ENCODE measurements around the gene AK2. TPM values are rescaled to one million over a fixed set of nuclear protein-coding genes. Genes with fewer than 3 reads are reported as not detected.
"Not testable (repeated sequence)": the region's sequence is repeated elsewhere in the genome, so short reads cannot be mapped to it uniquely, and the experiment has no call there.

Gene AK2
- total RNA-seq, 1 donor from 2014 or later, result 74.6 TPM

DNA sequence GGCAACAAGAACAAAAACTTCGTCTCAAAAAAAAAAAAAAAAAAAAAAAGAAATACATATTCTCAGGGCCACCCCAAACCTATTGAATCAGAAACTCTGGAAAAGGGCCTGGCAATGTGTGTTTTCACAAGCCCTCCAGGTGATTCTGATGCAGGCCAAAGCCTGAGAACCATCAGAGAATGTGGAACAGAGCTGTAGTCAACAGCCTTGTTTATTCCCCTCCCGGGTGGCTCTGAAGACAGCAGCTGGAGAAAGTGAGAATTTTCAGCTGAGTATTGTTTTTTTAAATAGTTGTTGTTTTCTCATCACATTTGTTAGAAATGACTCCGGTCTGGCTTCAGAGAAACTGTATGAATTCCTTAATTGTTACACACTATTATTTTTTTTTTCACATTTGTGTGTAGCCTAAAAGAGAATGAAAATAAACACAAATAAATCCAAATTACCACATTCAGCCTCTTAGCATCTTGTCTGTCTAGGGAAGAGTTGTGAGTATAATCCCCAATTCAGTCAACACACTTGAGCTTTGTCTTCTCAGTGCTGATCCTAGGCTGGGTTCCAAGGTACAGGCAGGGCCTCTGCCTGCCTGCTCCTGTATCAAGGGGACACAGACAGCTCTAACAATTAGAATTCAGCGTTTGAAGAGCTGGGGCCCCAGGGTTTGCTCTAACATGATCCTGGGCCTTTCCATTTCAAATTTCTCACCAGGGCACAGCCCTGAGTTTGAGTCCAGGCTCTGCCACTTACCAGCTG, 37.7 kb upstream of the AK2 start:
- Mint-ChIP-seq H3K4me3 (ENCODE audit: unreplicated experiment) (no peak overlapping the region), H3K36me3 (ENCODE audit: low read depth, unreplicated experiment) (peaks cover 5% of the 10 kb centered on the region)

DNA sequence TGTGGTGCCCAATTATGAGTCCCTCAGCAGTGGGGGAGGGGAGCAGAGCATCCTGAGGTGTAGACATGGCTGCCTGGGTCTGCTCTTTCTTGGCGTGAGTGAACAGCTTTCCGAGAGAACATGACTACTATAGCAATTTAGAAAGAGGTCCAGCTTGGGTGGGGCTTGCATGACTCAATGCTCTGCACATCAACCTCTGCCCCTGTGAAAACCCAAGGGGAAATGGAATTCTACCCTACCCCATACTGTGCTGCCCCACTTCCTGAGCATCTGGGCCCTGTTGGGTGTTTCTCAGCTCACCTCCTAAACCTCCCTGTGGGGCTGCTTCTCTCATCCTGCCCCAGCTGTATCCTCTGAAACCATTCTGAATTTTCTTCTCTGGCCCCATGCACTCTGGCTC, 36.0 kb upstream of the AK2 start:
- no peaks in the 10 kb centered on the region for H3K4me1 Mint-ChIP-seq (ENCODE audit: unreplicated experiment)
- H3K27ac Mint-ChIP-seq (ENCODE audit: unreplicated experiment), result no peak overlapping the region
- no peaks in the 10 kb centered on the region for H3K9me3 Mint-ChIP-seq (ENCODE audit: unreplicated experiment)
- TF ChIP-seq, protein P1, sequence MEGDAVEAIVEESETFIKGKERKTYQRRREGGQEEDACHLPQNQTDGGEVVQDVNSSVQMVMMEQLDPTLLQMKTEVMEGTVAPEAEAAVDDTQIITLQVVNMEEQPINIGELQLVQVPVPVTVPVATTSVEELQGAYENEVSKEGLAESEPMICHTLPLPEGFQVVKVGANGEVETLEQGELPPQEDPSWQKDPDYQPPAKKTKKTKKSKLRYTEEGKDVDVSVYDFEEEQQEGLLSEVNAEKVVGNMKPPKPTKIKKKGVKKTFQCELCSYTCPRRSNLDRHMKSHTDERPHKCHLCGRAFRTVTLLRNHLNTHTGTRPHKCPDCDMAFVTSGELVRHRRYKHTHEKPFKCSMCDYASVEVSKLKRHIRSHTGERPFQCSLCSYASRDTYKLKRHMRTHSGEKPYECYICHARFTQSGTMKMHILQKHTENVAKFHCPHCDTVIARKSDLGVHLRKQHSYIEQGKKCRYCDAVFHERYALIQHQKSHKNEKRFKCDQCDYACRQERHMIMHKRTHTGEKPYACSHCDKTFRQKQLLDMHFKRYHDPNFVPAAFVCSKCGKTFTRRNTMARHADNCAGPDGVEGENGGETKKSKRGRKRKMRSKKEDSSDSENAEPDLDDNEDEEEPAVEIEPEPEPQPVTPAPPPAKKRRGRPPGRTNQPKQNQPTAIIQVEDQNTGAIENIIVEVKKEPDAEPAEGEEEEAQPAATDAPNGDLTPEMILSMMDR (IDR thresholded peaks at IDR 0.05; ENCODE audit: unreplicated experiment), result no peak
- peaks cover 5% of the 10 kb centered on the region for H3K36me3 Mint-ChIP-seq (ENCODE audit: low read depth, unreplicated experiment)
- no peak overlapping the region for H3K4me3 Mint-ChIP-seq (ENCODE audit: unreplicated experiment)
- DNase-seq (ENCODE audit: low spot score), result no peak
- peaks cover 4% of the 10 kb centered on the region for H3K27me3 Mint-ChIP-seq (ENCODE audit: unreplicated experiment)

More for the DNA sequence above, 37.7 kb upstream of the AK2 start:
- H3K27me3 Mint-ChIP-seq (ENCODE audit: unreplicated experiment), result peaks cover 4% of the 10 kb centered on the region
- no peak for DNase-seq (ENCODE audit: low spot score)
- TF ChIP-seq, protein P1 (IDR thresholded peaks at IDR 0.05; ENCODE audit: unreplicated experiment), result no peak
- no peaks in the 10 kb centered on the region for H3K9me3 Mint-ChIP-seq (ENCODE audit: unreplicated experiment)
- no peak overlapping the region for H3K27ac Mint-ChIP-seq (ENCODE audit: unreplicated experiment)
- H3K4me1 Mint-ChIP-seq (ENCODE audit: unreplicated experiment), result no peaks in the 10 kb centered on the region

DNA sequence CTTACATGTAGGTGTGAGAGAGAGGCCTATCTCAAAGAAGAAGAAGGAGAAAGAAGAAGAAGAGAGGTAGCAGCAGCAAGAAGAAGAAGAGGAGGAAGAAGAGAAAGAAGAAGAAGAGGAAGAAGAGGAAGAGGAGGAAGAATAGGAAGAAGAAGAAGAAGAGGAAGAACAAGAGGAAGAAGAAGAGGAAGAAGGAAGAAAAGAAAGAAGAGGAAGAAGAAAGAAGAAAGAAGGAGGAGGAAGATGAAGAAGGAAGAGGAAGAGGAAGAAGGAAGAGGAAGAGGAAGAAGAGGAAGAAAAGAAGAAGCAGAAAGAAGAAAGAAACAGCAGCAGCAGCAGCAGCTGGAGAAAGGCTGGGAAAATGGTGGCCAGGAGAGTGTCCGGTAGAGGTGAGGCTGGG, 33.9 kb upstream of the AK2 start:
- Mint-ChIP-seq H3K9me3 (ENCODE audit: unreplicated experiment) (peaks cover 5% of the 10 kb centered on the region), H3K36me3 (ENCODE audit: low read depth, unreplicated experiment) (peaks cover 7% of the 10 kb centered on the region), H3K4me3 (ENCODE audit: unreplicated experiment) (no peak overlapping the region), H3K4me1 (ENCODE audit: unreplicated experiment) (no peaks in the 10 kb centered on the region), H3K27me3 (ENCODE audit: unreplicated experiment) (peaks cover 4% of the 10 kb centered on the region), H3K27ac (ENCODE audit: unreplicated experiment) (no peak overlapping the region)
- TF ChIP-seq, protein P1 (IDR thresholded peaks at IDR 0.05; ENCODE audit: unreplicated experiment), result no peak
- no peak for DNase-seq (ENCODE audit: low spot score)

DNA sequence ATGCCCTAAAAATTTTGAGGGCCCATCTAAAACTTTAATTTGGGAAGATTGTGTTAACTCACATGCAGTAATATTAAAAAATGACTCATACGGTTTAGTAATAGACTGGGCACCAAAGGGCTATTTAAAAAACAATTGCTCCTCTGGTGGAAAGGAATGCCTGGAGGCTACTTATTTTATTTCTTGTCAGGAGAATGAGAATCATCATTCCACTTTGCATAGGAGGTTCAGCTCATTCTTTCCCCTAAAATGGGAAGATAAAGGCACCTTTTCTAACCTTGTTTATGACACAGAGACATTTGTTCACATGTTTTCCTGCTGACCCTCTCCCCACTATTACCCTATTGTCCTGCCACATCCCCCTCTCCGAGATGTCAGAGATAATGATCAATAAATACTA, 31.4 kb upstream of the AK2 start:
- DNase-seq (ENCODE audit: low spot score); H3K27ac Mint-ChIP-seq (ENCODE audit: unreplicated experiment); H3K27me3 Mint-ChIP-seq (ENCODE audit: unreplicated experiment); H3K4me3 Mint-ChIP-seq (ENCODE audit: unreplicated experiment); H3K4me1 Mint-ChIP-seq (ENCODE audit: unreplicated experiment): not testable (repeated sequence)
- Mint-ChIP-seq H3K36me3 (ENCODE audit: low read depth, unreplicated experiment) (peaks cover 14% of the 10 kb centered on the region), H3K9me3 (ENCODE audit: unreplicated experiment) (peaks cover 15% of the 10 kb centered on the region)

DNA sequence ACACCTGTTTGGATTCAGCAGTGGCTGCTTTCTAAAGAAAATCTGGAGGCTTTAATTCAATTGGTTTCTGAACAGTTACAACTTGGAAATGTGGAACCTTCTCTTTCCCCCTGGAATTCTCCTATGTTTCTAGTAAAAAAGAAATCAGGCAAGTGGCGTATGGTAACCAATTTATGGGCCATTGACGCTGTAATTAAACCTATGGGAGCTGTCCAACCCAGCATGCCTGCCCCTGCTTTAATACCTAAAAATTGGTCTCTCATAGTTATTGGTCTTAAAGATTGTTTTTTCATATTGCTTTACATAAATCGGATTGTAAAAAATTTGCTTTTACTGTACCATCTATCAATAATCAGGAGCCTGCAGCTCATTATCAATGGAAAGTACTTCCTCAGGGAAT, 29.8 kb upstream of the AK2 start:
- H3K4me3 Mint-ChIP-seq (ENCODE audit: unreplicated experiment); DNase-seq (ENCODE audit: low spot score); H3K27me3 Mint-ChIP-seq (ENCODE audit: unreplicated experiment); H3K4me1 Mint-ChIP-seq (ENCODE audit: unreplicated experiment); H3K27ac Mint-ChIP-seq (ENCODE audit: unreplicated experiment): not testable (repeated sequence)
- Mint-ChIP-seq H3K36me3 (ENCODE audit: low read depth, unreplicated experiment) (peaks cover 18% of the 10 kb centered on the region), H3K9me3 (ENCODE audit: unreplicated experiment) (peaks cover 17% of the 10 kb centered on the region)

DNA sequence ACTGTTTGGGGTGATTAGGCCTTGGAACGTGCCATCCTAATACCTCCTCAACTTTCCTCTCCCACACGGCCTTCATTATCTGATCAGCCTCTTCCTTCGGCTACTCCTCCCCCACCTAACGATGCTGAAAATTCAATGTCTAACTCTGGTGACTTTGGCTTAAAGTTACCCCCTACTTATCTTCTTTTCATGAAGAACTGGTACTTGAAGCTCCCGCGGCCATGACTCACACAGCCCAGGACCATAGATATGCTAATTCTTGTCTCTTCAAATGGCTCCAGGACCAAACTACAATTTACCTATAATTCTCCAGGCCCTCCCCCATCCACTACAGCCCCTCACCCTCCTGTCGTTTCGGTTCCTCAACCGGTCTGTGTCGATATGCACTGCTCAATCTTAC, 28.6 kb upstream of the AK2 start:
- no peak for DNase-seq (ENCODE audit: low spot score)
- H3K9me3 Mint-ChIP-seq (ENCODE audit: unreplicated experiment), result peaks cover 17% of the 10 kb centered on the region
- H3K4me1 Mint-ChIP-seq (ENCODE audit: unreplicated experiment), result no peaks in the 10 kb centered on the region
- H3K4me3 Mint-ChIP-seq (ENCODE audit: unreplicated experiment), result no peak overlapping the region
- H3K36me3 Mint-ChIP-seq (ENCODE audit: low read depth, unreplicated experiment), result peaks cover 18% of the 10 kb centered on the region
- H3K27ac Mint-ChIP-seq (ENCODE audit: unreplicated experiment), result no peak overlapping the region
- TF ChIP-seq, protein P1 (IDR thresholded peaks at IDR 0.05; ENCODE audit: unreplicated experiment), result no peak
- no peaks in the 10 kb centered on the region for H3K27me3 Mint-ChIP-seq (ENCODE audit: unreplicated experiment)

DNA sequence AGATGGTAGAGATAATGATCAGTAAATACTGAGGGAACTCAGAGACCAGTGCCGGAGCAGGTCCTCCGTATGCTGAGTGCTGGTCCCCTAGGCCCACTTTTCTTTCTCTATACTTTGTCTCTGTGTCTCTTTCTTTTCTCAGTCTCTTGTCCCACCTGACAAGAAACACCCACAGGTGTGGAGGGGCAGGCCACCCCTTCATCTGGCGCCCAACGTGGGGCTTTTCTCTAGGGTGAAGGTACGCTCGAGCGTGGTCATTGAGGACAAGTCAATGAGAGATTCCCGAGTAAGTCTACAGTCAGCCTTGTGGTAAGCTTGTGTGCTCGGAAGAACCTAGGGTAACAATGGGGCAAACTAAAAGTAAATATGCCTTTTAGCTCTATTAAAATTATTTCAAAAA, 27.6 kb upstream of the AK2 start:
- not testable (repeated sequence) for H3K4me1 Mint-ChIP-seq (ENCODE audit: unreplicated experiment); H3K27ac Mint-ChIP-seq (ENCODE audit: unreplicated experiment); H3K4me3 Mint-ChIP-seq (ENCODE audit: unreplicated experiment); H3K27me3 Mint-ChIP-seq (ENCODE audit: unreplicated experiment); DNase-seq (ENCODE audit: low spot score)
- Mint-ChIP-seq H3K36me3 (ENCODE audit: low read depth, unreplicated experiment) (peaks cover 13% of the 10 kb centered on the region), H3K9me3 (ENCODE audit: unreplicated experiment) (peaks cover 17% of the 10 kb centered on the region)

All from endothelial cell (in vitro differentiated cells).